ENCODE results near the gene CD40.

GRCh38 chr20:46119547-46119946 lies 1.4 kb downstream of the CD40 start:
- no peak for TF ChIP-seq POLR2A (IDR thresholded peaks at IDR 0.05; ENCODE audit: low read length)
- no peak for TF ChIP-seq GATA1 (IDR thresholded peaks at IDR 0.05; ENCODE audit: low read depth, low read length)
